HUES64 (cell line): Measurements from ENCODE around the gene DHX40.
"Not testable (repeated sequence)": the region's sequence is repeated elsewhere in the genome, so short reads cannot be mapped to it uniquely, and the experiment has no call there.

Experiments
- H3K27ac ChIP-seq: 2 replicates; pipeline ENCODE4 v1.7.0; 2013; ENCODE audit warnings: low read depth, low read length, inconsistent platforms
- H3K27me3 ChIP-seq: 2 replicates; pipeline ENCODE4 v1.6.1; 2013; ENCODE audit warnings: mild to moderate bottlenecking, low read length; ENCODE audit not compliant: insufficient read depth
- H3K36me3 ChIP-seq: 2 replicates; pipeline ENCODE4 v1.6.1; 2013; ENCODE audit warnings: mild to moderate bottlenecking, low read length; ENCODE audit not compliant: insufficient read depth
- H3K4me1 ChIP-seq: 2 replicates; pipeline ENCODE4 v1.6.1; 2013; ENCODE audit warnings: mild to moderate bottlenecking, low read length, moderate library complexity; ENCODE audit not compliant: insufficient read depth
- H3K4me3 ChIP-seq: 2 replicates; pipeline ENCODE4 v1.5.1; 2013; ENCODE audit warnings: mild to moderate bottlenecking, low read length, moderate library complexity
- H3K9ac ChIP-seq: 2 replicates; pipeline ENCODE4 v1.6.1; 2013; ENCODE audit warnings: mild to moderate bottlenecking, low read depth, low read length
- H3K9me3 ChIP-seq: 2 replicates; pipeline ENCODE4 v1.6.1; 2013; ENCODE audit warnings: low read depth, low read length; ENCODE audit not compliant: insufficient read depth
- WGBS: fragments of 150-250, 120-280 bp; methylation state at CpG from one replicate; pipeline ENCODE4 v1.1.7; 2013; ENCODE audit warnings: missing lambda C conversion rate; 5-methylcytosine and 5-hydroxymethylcytosine counted together

DHX40 gene

DNA sequence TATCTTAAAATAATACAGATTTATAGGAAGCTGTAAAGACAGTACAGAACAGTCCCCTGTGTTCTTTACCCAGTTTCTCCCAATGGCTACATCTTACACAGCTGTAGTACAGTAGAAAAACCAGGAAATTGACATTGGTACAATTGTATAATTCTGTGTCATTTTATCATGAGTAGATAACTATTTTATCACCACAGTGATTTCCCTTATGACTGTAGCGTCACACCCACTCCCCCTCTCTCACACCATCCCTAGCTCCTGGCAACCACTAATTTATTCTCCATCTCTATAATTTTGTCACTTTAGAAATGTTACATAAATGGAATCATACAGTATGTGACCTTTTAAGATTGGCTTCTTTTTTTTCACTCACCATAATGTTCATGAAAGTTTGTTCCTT is 85.2 kb downstream of the DHX40 start:
- no peak overlapping the region for H3K27ac ChIP-seq
- peaks cover 98% of the 10 kb centered on the region for H3K36me3 ChIP-seq
- H3K4me1 ChIP-seq: no peaks in the 10 kb centered on the region
- H3K9me3 ChIP-seq: peaks cover 12% of the 10 kb centered on the region; the same call in 1 of the 2 replicates
- H3K27me3 ChIP-seq: no peaks in the 10 kb centered on the region
- H3K9ac ChIP-seq: no peak overlapping the region
- H3K4me3 ChIP-seq: no peak overlapping the region
- 100% methylated on average over 1 of the region's 1 CpG for WGBS

DNA sequence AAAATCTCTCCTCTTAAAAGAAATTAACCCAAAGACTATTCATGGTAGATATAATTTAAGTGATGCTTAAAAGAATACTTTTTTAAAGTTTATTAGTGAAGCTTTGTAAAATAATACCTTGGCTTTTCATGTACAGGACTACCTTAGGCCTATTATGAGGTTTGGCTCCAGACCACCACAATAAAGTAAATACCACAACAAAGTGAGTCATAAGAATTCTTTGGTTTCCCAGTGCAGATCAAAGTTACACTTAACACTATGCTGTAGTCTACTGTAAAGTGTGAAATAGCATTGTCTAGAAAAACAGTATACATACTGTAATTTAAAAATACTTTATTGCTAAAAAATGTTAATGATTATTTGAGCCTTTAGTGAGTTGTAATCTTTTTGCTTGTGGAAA is 85.9 kb downstream of the DHX40 start:
- peaks cover 98% of the 10 kb centered on the region for H3K36me3 ChIP-seq
- no peaks in the 10 kb centered on the region for H3K27me3 ChIP-seq
- H3K4me3 ChIP-seq: no peak overlapping the region
- H3K4me1 ChIP-seq: no peaks in the 10 kb centered on the region
- no peak overlapping the region for H3K9ac ChIP-seq
- H3K9me3 ChIP-seq: peaks cover 12% of the 10 kb centered on the region; the same call in 1 of the 2 replicates
- no peak overlapping the region for H3K27ac ChIP-seq

DNA sequence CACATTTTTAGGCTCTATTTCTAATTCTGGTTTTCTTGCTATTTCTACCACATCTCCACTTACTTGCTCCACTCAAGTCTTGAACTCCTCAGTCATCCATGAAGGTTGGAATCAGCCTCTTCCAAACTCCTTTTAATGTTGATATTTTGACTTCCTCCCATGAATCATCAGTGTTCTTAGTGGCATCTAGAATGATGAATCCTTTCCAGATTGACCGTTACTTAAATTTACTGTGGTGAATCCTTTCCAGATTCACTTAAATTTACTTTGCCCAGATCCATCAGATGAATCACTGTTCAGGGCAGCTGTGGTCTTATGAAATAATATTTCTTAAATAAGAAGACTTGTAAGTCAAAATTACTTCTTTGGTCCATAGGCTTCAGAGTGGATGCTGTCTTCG is 86.7 kb downstream of the DHX40 start:
- H3K4me3 ChIP-seq: no peak overlapping the region
- H3K27ac ChIP-seq: no peak overlapping the region
- no peaks in the 10 kb centered on the region for H3K27me3 ChIP-seq
- WGBS: 100% methylated on average over 2 of the region's 2 CpGs
- peaks cover 12% of the 10 kb centered on the region; the same call in 1 of the 2 replicates for H3K9me3 ChIP-seq
- H3K9ac ChIP-seq: no peak overlapping the region
- no peaks in the 10 kb centered on the region for H3K4me1 ChIP-seq
- peaks cover 98% of the 10 kb centered on the region for H3K36me3 ChIP-seq

DNA sequence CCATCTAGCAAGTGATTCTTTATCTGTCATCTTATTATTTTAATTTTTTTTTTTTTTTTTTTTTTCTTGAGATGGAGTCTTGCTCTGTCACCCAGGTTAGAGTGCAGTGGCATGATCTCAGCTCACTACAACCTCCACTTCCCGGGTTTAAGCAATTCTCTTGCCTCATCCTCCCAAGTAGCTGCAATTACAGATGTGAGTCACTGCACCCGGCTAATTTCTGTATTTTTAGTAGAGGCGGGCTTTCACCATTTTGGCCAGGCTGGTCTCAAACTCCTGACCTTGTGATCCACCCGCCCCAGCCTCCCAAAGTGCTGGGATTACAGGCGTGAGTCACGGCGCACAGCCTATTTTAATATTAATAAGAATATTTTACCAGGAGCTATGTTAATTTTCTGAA is 91.2 kb downstream of the DHX40 start:
- WGBS: over 99% methylated on average over 3 of the region's 7 CpGs
- not testable (repeated sequence) for H3K9me3 ChIP-seq, H3K4me1 ChIP-seq, H3K27me3 ChIP-seq, H3K4me3 ChIP-seq, H3K9ac ChIP-seq, H3K27ac ChIP-seq
- peaks cover 96% of the 10 kb centered on the region for H3K36me3 ChIP-seq
